Uterus (tissue), 4 donors: ENCODE data around the gene SPRED3. TPM values are rescaled to one million over a fixed set of nuclear protein-coding genes. Genes with fewer than 3 reads are reported as not detected.

Source experiments
- DNase-seq, 2 donors: peaks; one replicate each; pipeline ENCODE4 v3.0.0-alpha.2; 2019 to 2020
- H3K27ac ChIP-seq, 2 donors: fragments of 200-600 bp; sonication (generic); 1 replicate in 1 of 2; 2 replicates in 1 of 2; pipeline ENCODE4 v1.5.1; 2016 to 2018
- H3K27me3 ChIP-seq, 2 donors: fragments of 200-600 bp; sonication (generic); one replicate each; pipeline ENCODE4 v1.5.1; 2018 to 2019; ENCODE audit warnings: control low read depth in 1 of 2
- H3K36me3 ChIP-seq, 2 donors: fragments of 200-600 bp; sonication (generic); one replicate each; pipeline ENCODE4 v1.5.1; 2019; ENCODE audit warnings: control low read depth in 1 of 2
- H3K4me1 ChIP-seq, 2 donors: fragments of 200-600 bp; sonication (generic); one replicate each; pipeline ENCODE4 v1.5.1; 2018 to 2019; ENCODE audit warnings: control low read depth in 1 of 2
- H3K4me3 ChIP-seq, 2 donors: fragments of 200-600 bp; sonication (generic); 1 replicate in 1 of 2; 2 replicates in 1 of 2; pipeline ENCODE4 v1.5.1; 2018 to 2019; ENCODE audit warnings: mild to moderate bottlenecking in 1 of 2
- H3K9me3 ChIP-seq, 2 donors: fragments of 200-600 bp; sonication (generic); one replicate each; pipeline ENCODE4 v1.5.1; 2019; ENCODE audit warnings: control low read depth in 1 of 2
- CTCF ChIP-seq, 4 experiments: fragments of 200-600 bp in 2 of 4; fragments of 450-650 bp in 2 of 4; sonication (generic) in 2 of 4; IDR thresholded peaks; one replicate each; pipeline ENCODE4 v1.5.1; 2016 to 2019; ENCODE audit warnings: antibody characterized with exemption in 4 of 4, mild to moderate bottlenecking in 2 of 4, moderate library complexity in 1 of 4
- POLR2A ChIP-seq, 2 donors: fragments of 450-650 bp; IDR thresholded peaks; one replicate each; pipeline ENCODE4 v1.6.1; 2016; ENCODE audit warnings: antibody characterized with exemption in 2 of 2, mild to moderate bottlenecking in 1 of 2, moderate library complexity in 1 of 2
- intact Hi-C: fragments of 100-400 bp; cut with DNase I; formaldehyde crosslinking; loops from one replicate; pipeline ENCODE4 v1.15.1; 2023; ENCODE audit warnings: low total_unique reads
- total RNA-seq, 4 donors: library from RNA; depleted of rRNA in 3 of 4; stranded (reverse); fragments of >200 nt in 3 of 4; gene quantifications; one replicate each; pipeline versions ENCODE4 v1.1.0 to v1.2.4, GENCODE V29; 2014 to 2023
- donor health status: DM: yes; HTN: yes; CAD: no.

SPRED3 gene
- total RNA-seq, 4 donors from 2014 or later = 0.88 to 5.7 TPM; not detected in 2

DNA sequence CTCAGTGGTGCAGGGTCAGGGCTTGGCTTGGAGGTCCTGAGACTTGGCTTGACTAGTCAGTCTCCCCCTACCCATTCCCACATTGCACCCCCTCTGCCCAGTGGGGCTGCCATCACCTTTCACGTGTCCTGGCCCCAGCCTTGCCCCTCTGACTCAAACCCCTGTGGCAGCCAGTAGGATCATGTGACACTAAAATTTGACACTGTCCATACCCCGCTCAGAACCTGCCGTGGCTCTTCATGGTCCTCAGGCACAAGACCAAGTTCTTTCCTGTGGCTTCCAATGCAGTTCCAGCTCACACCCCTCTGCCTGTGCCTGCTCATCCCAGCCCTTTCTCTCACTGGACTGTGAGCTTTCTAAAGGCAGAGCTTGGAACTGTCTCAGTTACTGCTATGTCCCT lies 11.9 kb upstream of the SPRED3 start:
- Histone ChIP-seq H3K27me3 (no peaks in the 10 kb centered on the region), H3K9me3 (no peaks in the 10 kb centered on the region), H3K27ac (no peak overlapping the region), H3K36me3 (no peaks in the 10 kb centered on the region), H3K4me3 (no peak overlapping the region), H3K4me1 (peaks cover 3 to 15% of the 10 kb centered on the region in 2 donors)
- no peak for TF ChIP-seq POLR2A (IDR thresholded peaks at IDR 0.05)
- no peak for TF ChIP-seq CTCF (IDR thresholded peaks at IDR 0.05)
- DNase-seq = no peak
- intact Hi-C loops = no loop called here

- no peaks in the 10 kb centered on the region for H3K27me3 ChIP-seq
- H3K4me1 ChIP-seq = peaks cover 3 to 15% of the 10 kb centered on the region in 2 donors
- no peak for DNase-seq
- no peaks in the 10 kb centered on the region for H3K9me3 ChIP-seq
- no peak for TF ChIP-seq POLR2A (IDR thresholded peaks at IDR 0.05)
- TF ChIP-seq CTCF (IDR thresholded peaks at IDR 0.05) = no peak
- no peaks in the 10 kb centered on the region for H3K36me3 ChIP-seq
- intact Hi-C loops = no loop called here
- no peak overlapping the region for H3K4me3 ChIP-seq
- no peak overlapping the region for H3K27ac ChIP-seq
Observed at GRCh38 chr19:38377052-38377451, 11.4 kb upstream of the SPRED3 start.

- no peak for DNase-seq
- Histone ChIP-seq H3K27me3 (no peaks in the 10 kb centered on the region), H3K4me1 (peaks cover 3 to 15% of the 10 kb centered on the region in 2 donors), H3K36me3 (no peaks in the 10 kb centered on the region), H3K4me3 (no peak overlapping the region), H3K27ac (no peak overlapping the region), H3K9me3 (no peaks in the 10 kb centered on the region)
- intact Hi-C loops = no loop called here
- TF ChIP-seq CTCF (IDR thresholded peaks at IDR 0.05) = no peak
- no peak for TF ChIP-seq POLR2A (IDR thresholded peaks at IDR 0.05)
Observed at GRCh38 chr19:38378866-38379265, 9.6 kb upstream of the SPRED3 start.

DNA sequence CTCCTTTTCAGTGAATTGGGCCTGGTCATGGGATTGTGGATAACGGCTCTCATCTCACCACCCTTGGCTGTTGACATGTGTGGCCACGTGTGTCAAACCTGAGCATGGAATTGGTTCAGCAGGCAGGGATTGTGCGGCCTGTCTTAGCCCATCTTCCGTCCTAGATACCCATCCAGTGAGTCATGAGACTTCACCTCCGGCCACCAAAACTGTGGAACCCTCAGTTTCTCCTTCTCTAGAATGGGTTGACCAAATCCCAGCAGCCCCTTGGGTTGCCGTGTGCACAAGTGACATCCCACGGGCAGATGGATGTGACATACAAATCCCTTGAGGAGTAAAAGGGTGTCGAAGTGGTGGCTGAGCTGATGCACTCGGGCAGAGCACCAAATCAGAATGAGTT lies 7.4 kb upstream of the SPRED3 start:
- H3K36me3 ChIP-seq = no peaks in the 10 kb centered on the region
- H3K27ac ChIP-seq = no peak overlapping the region
- TF ChIP-seq POLR2A (IDR thresholded peaks at IDR 0.05) (no peak), CTCF (IDR thresholded peaks at IDR 0.05) (no peak)
- no peaks in the 10 kb centered on the region for H3K27me3 ChIP-seq
- H3K4me1 ChIP-seq = peaks cover 0 to 5% of the 10 kb centered on the region in 2 donors
- H3K9me3 ChIP-seq = no peaks in the 10 kb centered on the region
- no peak overlapping the region for H3K4me3 ChIP-seq
- no peak for DNase-seq
- intact Hi-C loops = no loop called here

DNA sequence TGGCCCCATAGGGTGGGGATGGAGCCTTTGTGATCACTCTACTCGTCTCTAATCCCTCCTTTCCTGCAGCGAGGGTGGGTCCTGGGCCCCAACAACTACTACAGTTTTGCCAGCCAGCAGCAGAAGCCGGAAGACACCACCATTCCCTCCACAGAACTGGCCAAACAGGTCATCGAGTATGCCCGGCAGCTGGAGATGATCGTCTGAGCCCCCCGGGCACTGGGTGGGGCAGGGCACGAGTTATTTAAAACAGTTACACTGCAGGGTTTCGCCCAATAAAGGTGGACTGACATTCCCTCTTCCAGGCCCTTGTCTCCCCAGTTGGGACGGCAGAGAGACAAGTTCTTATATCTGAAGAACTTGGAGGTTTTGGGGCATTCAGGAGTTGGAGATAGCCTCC lies 5.3 kb upstream of the SPRED3 start:
- no peaks in the 10 kb centered on the region for H3K27me3 ChIP-seq
- H3K27ac ChIP-seq = no peak overlapping the region
- H3K9me3 ChIP-seq = no peaks in the 10 kb centered on the region
- TF ChIP-seq POLR2A (IDR thresholded peaks at IDR 0.05) = no peak
- no peak for TF ChIP-seq CTCF (IDR thresholded peaks at IDR 0.05)
- no peak overlapping the region for H3K4me3 ChIP-seq
- H3K36me3 ChIP-seq = no peaks in the 10 kb centered on the region
- H3K4me1 ChIP-seq = peaks cover 0 to 10% of the 10 kb centered on the region in 2 donors
- intact Hi-C loops = no loop called here
- DNase-seq = no peak
